GM21447 (cell line): ENCODE results near the gene DBI.
A peak's percentile ranks its signal among the peaks of the same experiment; 100 is the strongest.
"Not testable (repeated sequence)": the region's sequence is repeated elsewhere in the genome, so short reads cannot be mapped to it uniquely, and the experiment has no call there.

Experiments
- ATAC-seq: cut with Tn5 transposase; IDR thresholded peaks from one replicate; pipeline ENCODE4 v1.9.1; 2021; ENCODE audit not compliant: unreplicated experiment

Gene DBI

GRCh38 chr2:119364798-119365197, 2.0 kb upstream of the DBI start:
- ATAC-seq: no peak

DNA sequence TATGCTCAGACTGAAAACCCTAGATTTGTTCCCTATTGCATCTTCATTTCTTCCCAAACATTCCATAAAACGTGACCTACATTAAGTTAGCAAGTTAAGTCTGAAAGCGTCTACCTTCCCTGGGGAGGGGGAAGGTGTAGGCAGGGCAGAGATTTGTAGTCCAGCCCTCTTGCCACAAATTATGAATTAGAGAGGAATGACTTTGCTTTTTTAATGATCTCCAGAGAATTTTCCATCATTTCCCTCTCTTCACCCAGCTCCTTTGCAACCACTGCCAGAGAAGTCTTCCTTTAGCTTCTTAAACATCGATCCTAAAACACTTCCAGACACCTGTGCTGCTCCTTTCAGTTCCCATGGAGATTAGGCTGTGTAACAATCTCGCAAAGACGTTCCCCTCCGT, 1.3 kb upstream of the DBI start:
- ATAC-seq: no peak

- ATAC-seq: peak; percentile 9
Measured at GRCh38 chr2:119366161-119366648, 572 bp upstream of the DBI start.

DNA sequence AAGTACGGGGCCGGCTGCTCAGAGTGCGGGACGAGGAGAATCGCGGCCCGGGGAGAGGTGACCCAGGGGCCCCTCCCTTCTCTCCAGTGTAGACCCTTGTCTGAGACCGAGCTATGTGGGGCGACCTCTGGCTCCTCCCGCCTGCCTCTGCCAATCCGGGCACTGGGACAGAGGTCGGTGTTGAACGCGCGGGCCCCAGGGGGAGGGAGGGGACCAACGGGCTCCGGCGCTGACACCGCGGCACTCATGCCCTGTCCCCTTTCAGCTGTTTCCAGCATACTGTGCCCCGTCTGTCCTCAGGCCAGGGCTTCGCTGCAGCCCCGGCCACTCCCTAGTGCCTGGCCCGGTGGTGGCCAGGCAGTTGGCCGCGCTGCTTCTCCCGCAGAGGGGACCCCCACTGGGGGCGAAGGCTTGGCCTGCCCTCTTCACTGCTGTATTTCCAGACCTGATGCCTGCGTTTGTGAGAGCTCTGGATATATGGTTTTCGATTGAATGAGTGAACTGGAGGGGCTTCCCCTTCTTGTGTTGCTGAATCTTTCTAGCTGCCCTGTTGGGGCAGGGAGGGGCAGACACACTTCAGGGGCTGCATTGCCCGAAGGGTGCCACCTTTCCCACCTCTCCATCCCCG, 809 bp downstream of the DBI start:
- ATAC-seq: peak; percentile 28

- no peak for ATAC-seq
Measured at GRCh38 chr2:119369845-119370244, 3.1 kb downstream of the DBI start.

- ATAC-seq: no peak
Measured at GRCh38 chr2:119371111-119371510, 4.3 kb downstream of the DBI start.

DNA sequence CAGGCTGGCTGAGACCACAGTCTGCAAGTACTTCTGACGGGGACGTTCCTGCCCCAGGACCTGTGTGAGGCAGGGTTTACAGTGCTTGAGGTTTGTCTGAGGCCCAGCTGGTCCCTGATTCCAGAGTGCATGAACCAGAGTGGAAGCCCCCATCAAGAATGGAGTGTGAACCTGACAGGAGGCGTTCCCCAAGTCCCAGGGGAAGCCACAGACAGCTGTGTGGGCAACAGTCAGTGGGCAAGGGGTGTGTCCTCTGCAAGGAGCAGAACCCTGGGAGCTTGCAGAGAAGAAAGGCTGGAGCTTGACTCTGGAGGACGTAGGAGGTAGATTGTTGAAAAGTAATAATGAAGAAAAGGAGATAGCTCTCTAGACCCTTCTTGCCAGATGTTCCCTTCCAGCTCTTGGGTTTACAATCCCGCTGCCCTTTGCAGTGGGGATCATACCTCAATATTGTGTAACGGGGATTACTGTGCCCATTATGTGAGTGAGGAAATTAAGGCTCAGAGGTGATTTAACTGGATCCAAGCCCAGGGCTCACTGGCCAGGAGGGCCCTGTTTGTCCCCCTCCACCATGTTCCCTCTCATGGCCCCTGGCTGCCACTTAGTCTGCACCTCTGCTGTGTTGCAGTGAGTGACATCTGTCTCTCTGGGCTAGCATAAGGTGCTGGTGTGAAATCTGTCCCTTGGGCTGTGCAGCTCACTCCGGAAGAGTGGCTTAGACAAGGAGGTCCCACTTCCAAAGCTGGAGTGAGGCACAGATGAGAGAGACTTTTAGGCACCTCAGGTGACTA, 6.2 kb downstream of the DBI start:
- no peak for ATAC-seq

DNA sequence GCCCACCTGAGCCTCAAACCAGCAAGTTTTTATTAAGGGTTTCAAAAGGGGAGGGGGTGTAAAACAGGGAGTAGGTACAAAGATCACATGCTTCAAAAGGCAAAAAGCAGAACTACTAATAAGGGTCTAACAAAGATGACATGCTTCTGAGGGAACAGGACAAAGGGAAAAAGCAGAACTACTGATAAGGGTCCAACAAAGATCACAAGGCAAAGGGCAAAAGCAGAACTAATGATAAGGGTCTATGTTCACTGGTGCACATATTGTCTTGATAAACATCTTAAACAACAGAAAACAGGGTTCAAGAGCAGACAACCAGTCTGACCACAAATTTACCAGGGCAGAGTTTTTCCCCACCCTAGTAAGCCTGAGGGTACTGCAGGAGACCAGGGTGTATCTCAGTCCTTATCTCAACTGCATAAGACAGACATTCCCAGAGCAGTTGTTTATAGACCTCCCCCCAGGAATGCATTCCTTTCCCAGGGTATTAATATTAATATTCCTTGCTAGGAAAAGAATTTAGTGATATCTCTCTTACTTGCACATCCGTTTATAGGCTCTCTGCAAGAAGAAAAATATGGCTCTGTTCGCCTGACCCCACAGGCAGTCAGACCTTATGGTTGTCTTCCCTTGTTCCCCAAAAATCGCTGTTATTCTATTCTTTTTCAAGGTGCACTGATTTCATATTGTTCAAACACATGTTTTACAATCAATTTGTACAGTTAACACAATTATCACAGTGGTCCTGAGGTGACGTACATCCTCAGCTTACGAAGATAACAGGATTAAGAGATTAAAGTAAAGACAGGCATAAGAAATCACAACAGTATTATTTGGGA, 7.3 kb downstream of the DBI start:
- not testable (repeated sequence) for ATAC-seq

DNA sequence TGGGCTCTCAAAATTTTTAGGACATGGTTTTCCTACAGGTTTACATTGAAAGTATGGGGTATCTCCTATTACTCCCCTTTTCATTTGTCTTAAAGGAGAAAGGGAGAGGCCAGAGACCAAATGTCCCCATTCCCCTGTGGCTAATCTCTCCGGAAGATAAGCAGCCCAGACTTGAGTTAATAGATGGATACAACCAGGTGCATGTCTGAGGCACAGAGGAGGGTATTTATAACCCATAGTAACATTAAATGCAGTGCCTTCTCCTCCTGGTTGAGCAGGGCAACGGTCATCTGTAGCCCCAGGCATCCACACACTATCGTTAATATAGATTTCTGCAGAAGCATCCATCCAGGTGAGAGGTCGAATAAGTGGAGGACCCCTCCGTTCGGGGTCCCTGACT, 9.6 kb downstream of the DBI start:
- ATAC-seq: not testable (repeated sequence)

- no peak for ATAC-seq
Measured at GRCh38 chr2:119376810-119377209, 10.0 kb downstream of the DBI start.

GRCh38 chr2:119377294-119377992, 10.7 kb downstream of the DBI start:
- ATAC-seq: no peak

- ATAC-seq: no peak
Measured at GRCh38 chr2:119377993-119378345, 11.2 kb downstream of the DBI start.

DNA sequence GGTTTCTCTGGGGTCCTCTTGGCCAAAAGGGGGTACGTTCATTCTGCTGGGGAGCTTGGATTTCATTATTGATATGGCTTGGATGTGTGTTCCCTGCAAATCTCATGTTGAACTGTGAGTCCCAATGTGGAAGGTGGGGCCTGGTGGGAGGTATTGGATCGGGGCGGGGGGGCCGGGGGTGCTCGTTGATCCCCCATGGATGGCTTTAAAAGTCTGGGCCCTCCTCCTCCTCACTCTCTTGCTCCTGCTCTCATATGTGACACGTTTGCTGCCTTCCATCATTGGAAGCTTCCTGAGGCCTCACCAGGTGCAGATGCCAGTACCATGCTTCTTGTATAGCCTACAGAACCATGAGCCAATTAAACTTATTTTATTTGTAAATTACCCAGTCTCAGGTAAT, 11.8 kb downstream of the DBI start:
- ATAC-seq: no peak

GRCh38 chr2:119383410-119384140, 16.8 kb downstream of the DBI start:
- no peak for ATAC-seq

DNA sequence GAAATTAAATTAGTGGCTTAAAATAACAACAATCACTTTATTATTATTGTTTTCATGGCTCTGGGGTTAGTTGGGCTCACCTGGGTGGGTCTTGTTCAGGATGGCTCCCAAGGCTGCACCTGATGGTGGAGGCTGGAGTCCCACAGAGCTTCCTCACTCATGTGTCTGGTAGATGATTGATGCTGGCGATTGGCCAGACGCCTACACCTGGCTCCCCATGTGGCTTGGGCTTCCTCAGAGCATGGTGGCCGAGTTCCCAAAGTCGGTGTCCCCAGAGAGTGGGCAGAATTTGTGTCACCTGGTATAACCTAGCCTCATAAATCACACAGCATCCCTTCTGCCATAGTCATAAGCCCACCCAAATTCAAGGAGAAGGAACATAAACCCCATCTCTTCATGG, 18.2 kb downstream of the DBI start:
- no peak for ATAC-seq

- no peak for ATAC-seq
Measured at GRCh38 chr2:119385466-119385865, 18.7 kb downstream of the DBI start.

- ATAC-seq: peak; percentile 82
Measured at GRCh38 chr2:119387381-119388129, 20.8 kb downstream of the DBI start.

DNA sequence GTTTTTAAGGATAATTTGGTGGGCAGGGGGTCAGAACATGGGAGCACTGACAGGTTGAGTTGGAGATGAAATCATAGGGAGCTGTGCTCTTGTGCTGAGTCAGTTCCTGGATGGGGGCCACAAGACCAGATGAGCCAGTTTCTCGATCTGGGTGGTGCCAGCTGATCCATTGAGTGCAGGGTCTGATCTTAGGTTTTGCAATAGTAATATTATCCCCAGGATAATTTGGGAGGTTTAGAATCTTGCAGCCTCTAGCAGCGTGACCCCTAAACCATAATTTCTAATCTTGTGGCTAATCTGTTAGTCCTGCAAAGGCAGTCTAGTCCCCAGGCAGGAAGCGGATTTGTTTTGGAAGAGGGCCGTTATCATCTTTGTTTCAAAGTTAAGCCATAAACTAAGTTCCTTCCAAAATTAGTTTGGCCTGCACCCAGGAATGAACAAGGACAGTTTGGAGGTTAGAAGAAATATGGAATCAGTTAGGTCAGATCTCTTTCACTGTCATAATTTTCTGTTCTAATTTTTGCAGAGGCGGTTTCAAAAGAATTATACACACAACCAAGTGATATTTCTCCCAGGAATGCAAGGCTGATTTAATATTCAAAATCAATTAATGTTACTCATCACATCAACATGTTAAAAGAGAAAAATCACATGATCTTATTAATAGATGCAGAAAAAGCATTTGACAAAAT, 23.0 kb downstream of the DBI start:
- no peak for ATAC-seq
